Effector memory CD4-positive, alpha-beta T cell (primary cell): ENCODE measurements around the gene EZH2.

Experiments
- DNase-seq, 3 donors: peaks; one replicate each; pipeline ENCODE4 v3.0.0-alpha.2; 2020
- H3K27ac ChIP-seq: 2 replicates; pipeline ENCODE4 v1.7.0; 2013; ENCODE audit warnings: mild to moderate bottlenecking, low read length, moderate library complexity; ENCODE audit not compliant: insufficient read depth, poor library complexity, severe bottlenecking
- H3K27me3 ChIP-seq: replicated peaks from 2 replicates; pipeline ENCODE4 v1.7.0; 2013; ENCODE audit warnings: mild to moderate bottlenecking, low read length; ENCODE audit not compliant: insufficient read depth, control insufficient read depth, poor library complexity, severe bottlenecking
- H3K36me3 ChIP-seq: 2 replicates; pipeline ENCODE4 v1.7.0; 2013; ENCODE audit warnings: mild to moderate bottlenecking, low read length, moderate library complexity; ENCODE audit not compliant: control insufficient read depth, insufficient read depth
- H3K4me1 ChIP-seq: 2 replicates; pipeline ENCODE4 v1.7.0; 2013; ENCODE audit warnings: low read length, mild to moderate bottlenecking; ENCODE audit not compliant: control insufficient read depth, insufficient read depth, poor library complexity, severe bottlenecking
- H3K4me3 ChIP-seq: 2 replicates; pipeline ENCODE4 v1.7.0; 2013; ENCODE audit warnings: low read length, low read depth, mild to moderate bottlenecking; ENCODE audit not compliant: insufficient read depth, poor library complexity, severe bottlenecking
- H3K9me3 ChIP-seq: 2 replicates; pipeline ENCODE4 v1.7.0; 2013; ENCODE audit warnings: mild to moderate bottlenecking, low read length, moderate library complexity; ENCODE audit not compliant: control insufficient read depth

EZH2 gene

GRCh38 chr7:148849393-148850098 is 34.5 kb downstream of the EZH2 start:
- DNase-seq = no peak
- Histone ChIP-seq H3K27me3 (no peaks in the 10 kb centered on the region), H3K36me3 (no peaks in the 10 kb centered on the region), H3K27ac (no peak overlapping the region), H3K4me3 (no peak overlapping the region), H3K9me3 (no peaks in the 10 kb centered on the region), H3K4me1 (no peaks in the 10 kb centered on the region)

- no peaks in the 10 kb centered on the region for H3K4me1 ChIP-seq
Observed at GRCh38 chr7:148847815-148848734, 36.0 kb downstream of the EZH2 start.

GRCh38 chr7:148838905-148839304 is 45.2 kb downstream of the EZH2 start:
- Histone ChIP-seq H3K36me3 (no peaks in the 10 kb centered on the region), H3K4me1 (peaks cover 5% of the 10 kb centered on the region), H3K9me3 (no peaks in the 10 kb centered on the region), H3K27me3 (no peaks in the 10 kb centered on the region), H3K4me3 (no peak overlapping the region), H3K27ac (no peak overlapping the region)
- peak in 1 of 3 donors; percentile 7 for DNase-seq

More at GRCh38 chr7:148847815-148848734, 36.0 kb downstream of the EZH2 start:
- no peaks in the 10 kb centered on the region for H3K36me3 ChIP-seq
- H3K27ac ChIP-seq = no peak overlapping the region
- H3K4me3 ChIP-seq = no peak overlapping the region
- no peaks in the 10 kb centered on the region for H3K27me3 ChIP-seq
- DNase-seq = no peak
- no peaks in the 10 kb centered on the region for H3K9me3 ChIP-seq

- DNase-seq = no peak
- H3K36me3 ChIP-seq = no peaks in the 10 kb centered on the region
- H3K27me3 ChIP-seq = no peaks in the 10 kb centered on the region
- H3K27ac ChIP-seq = no peak overlapping the region
- no peak overlapping the region for H3K4me3 ChIP-seq
- peaks cover 5% of the 10 kb centered on the region for H3K4me1 ChIP-seq
- no peaks in the 10 kb centered on the region for H3K9me3 ChIP-seq
Observed at GRCh38 chr7:148835854-148836253, 48.2 kb downstream of the EZH2 start.

- no peak for DNase-seq
- Histone ChIP-seq H3K9me3 (no peaks in the 10 kb centered on the region), H3K27ac (no peak overlapping the region), H3K36me3 (no peaks in the 10 kb centered on the region), H3K27me3 (no peaks in the 10 kb centered on the region), H3K4me1 (peaks cover 5% of the 10 kb centered on the region), H3K4me3 (no peak overlapping the region)
Observed at GRCh38 chr7:148834605-148835004, 49.5 kb downstream of the EZH2 start.

- no peaks in the 10 kb centered on the region for H3K36me3 ChIP-seq
- DNase-seq = no peak
- no peaks in the 10 kb centered on the region for H3K27me3 ChIP-seq
- H3K4me3 ChIP-seq = no peak overlapping the region
- no peaks in the 10 kb centered on the region for H3K4me1 ChIP-seq
- H3K9me3 ChIP-seq = no peaks in the 10 kb centered on the region
- no peak overlapping the region for H3K27ac ChIP-seq
Observed at GRCh38 chr7:148831782-148832181, 52.3 kb downstream of the EZH2 start.

DNA sequence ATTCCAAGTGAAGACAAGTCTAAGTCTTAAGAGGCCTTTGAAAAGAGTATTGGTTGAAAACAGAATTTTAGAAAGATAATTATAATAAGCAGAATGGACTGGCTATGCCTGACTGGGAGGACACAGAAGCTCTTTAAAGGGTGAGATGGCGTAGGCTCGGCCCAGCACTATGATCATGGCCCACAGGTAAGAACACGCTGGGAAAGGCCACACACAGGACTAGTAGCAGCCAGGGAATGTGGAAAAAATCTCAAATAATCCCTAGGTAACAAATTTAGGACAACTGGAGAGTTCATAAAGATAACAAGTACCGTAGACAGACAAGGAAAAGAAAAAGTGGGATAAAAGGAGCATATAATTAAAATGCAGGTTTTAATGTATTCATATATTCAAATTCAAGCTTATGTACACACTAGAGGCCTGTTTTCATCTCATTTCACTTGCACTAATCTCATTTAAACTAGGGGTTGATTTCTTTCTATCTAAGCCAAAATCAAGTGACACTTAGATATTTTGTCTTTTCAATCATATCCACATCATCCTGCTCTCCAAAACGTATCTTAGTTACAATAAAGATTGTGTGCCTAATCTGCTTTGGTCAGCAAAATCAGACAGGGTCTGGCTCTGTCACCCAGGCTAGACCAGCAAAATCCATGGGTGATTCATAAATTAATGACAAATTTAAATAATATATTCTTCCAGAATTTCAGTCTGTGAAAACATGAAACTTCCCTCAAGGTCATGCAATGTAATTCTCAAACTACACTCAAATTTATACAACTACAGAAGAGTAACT is 53.0 kb downstream of the EZH2 start:
- Histone ChIP-seq H3K9me3 (no peaks in the 10 kb centered on the region), H3K27me3 (no peaks in the 10 kb centered on the region), H3K4me3 (no peak overlapping the region), H3K36me3 (no peaks in the 10 kb centered on the region), H3K27ac (no peak overlapping the region), H3K4me1 (no peaks in the 10 kb centered on the region)
- no peak for DNase-seq

- no peak for DNase-seq
- Histone ChIP-seq H3K4me1 (no peaks in the 10 kb centered on the region), H3K27ac (no peak overlapping the region), H3K36me3 (no peaks in the 10 kb centered on the region), H3K9me3 (no peaks in the 10 kb centered on the region), H3K4me3 (no peak overlapping the region), H3K27me3 (no peaks in the 10 kb centered on the region)
Observed at GRCh38 chr7:148828965-148829364, 55.1 kb downstream of the EZH2 start.

DNA sequence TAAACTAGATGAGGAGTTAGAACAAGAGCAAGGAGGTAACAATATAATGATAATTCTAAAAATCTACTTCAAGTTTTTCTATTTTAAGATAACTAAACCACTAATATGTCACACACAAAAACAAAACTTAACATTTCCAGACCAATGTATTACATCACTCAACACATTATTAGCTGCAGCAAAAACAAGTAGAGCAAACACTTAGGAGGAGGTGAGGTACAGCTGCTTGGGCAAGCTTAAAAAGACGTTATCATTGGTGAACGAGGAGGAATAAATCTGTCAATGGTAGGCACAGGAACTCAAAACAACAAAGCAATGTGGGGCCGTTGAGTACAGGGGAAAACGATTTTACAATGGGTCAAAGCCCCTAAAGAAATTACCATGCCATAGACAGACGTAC is 58.8 kb downstream of the EZH2 start:
- Histone ChIP-seq H3K4me1 (no peaks in the 10 kb centered on the region), H3K36me3 (no peaks in the 10 kb centered on the region), H3K27me3 (no peaks in the 10 kb centered on the region), H3K4me3 (no peak overlapping the region), H3K9me3 (no peaks in the 10 kb centered on the region), H3K27ac (no peak overlapping the region)
- DNase-seq = no peak
